ENCODE data around the gene ITGA11. TPM values are rescaled to one million over a fixed set of nuclear protein-coding genes. Genes with fewer than 3 reads are reported as not detected.

ITGA11 gene
- polyA plus RNA-seq, 1 of the 3 experiments (the other 2 are of a cell fraction): 0.49 TPM

DNA sequence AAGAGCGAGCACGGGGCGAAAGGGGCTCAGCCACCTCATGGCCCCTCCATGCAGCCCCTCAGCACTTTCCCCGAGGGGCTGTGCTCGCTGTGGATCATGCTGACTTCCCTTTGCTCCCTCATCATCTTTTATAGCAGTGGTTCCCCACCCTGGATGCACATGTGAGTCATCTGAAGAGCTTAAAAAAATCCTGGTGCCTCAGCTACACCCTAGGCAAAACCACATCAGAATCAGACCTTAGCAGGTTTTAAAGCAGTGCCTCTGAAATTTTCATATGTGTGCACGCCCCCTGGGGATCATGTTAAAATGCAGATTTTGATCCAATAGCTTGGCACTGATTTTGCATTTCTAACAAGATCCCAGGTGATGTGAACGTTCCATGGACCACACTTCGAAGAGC, 103.5 kb downstream of the ITGA11 start:
- Histone ChIP-seq H3K27ac (ENCODE audit: low read depth in 2 of 2, low read length in 1 of 2) (no peak overlapping the region), H3K4me1 (ENCODE audit: control insufficient read depth in 1 of 2, insufficient read depth in 2 of 2, low read depth in 1 of 2, low read length in 1 of 2) (no peaks in the 10 kb centered on the region), H3K4me2 (no peak overlapping the region), H3K9me2 (no peaks in the 10 kb centered on the region), H3K36me3 (replicated peaks in 1 of 2; ENCODE audit: control insufficient read depth in 1 of 2, insufficient read depth in 2 of 2, low read length in 1 of 2) (no peaks in the 10 kb centered on the region), H3K9me3 (no peaks in the 10 kb centered on the region), H3K9ac (no peak overlapping the region), H3F3A (replicated peaks; ENCODE audit: insufficient read depth) (no peaks in the 10 kb centered on the region), H3K27me3 (ENCODE audit: insufficient read depth) (no peaks in the 10 kb centered on the region), H3K79me2 (ENCODE audit: insufficient read depth) (no peaks in the 10 kb centered on the region), H4K20me1 (ENCODE audit: insufficient read depth) (no peaks in the 10 kb centered on the region), H3K4me3 (ENCODE audit: low read depth in 2 of 2, low read length in 1 of 2) (no peak overlapping the region), H2AFZ (ENCODE audit: low read depth) (no peak overlapping the region)
- ChIA-PET POLR2A (no interaction called here), CTCF (interaction anchor here (1.3 to 2.7 kb wide), 2 partner anchors 22 to 222 kb away, joined by 3 to 10 read pairs; no protein-coding TSS in a partner anchor)
- WGBS (ENCODE audit: low lambda C conversion rate): 67% methylated on average over 8 of the region's 8 CpGs
- TF ChIP-seq, protein P1, sequence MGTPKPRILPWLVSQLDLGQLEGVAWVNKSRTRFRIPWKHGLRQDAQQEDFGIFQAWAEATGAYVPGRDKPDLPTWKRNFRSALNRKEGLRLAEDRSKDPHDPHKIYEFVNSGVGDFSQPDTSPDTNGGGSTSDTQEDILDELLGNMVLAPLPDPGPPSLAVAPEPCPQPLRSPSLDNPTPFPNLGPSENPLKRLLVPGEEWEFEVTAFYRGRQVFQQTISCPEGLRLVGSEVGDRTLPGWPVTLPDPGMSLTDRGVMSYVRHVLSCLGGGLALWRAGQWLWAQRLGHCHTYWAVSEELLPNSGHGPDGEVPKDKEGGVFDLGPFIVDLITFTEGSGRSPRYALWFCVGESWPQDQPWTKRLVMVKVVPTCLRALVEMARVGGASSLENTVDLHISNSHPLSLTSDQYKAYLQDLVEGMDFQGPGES (IDR thresholded peaks at IDR 0.05; ENCODE audit: low read depth, low read length): no peak
- TF ChIP-seq GATA2 (CRISPR knock-in tag; IDR thresholded peaks at IDR 0.05) (no peak), SIN3A (IDR thresholded peaks at IDR 0.05; ENCODE audit: borderline replicate concordance, low read depth, low read length) (no peak), RFX5 (IDR thresholded peaks at IDR 0.05; ENCODE audit: low read length) (no peak), EZH2phosphoT487 (IDR thresholded peaks at IDR 0.05; ENCODE audit: borderline replicate concordance, low read depth) (no peak), TAF1 (IDR thresholded peaks at IDR 0.05; ENCODE audit: borderline replicate concordance, low read depth, low read length) (no peak), MEF2A (IDR thresholded peaks at IDR 0.05; ENCODE audit: borderline replicate concordance, low read depth) (no peak), NRF1 (IDR thresholded peaks at IDR 0.05; ENCODE audit: low read depth, low read length) (no peak), USF2 (IDR thresholded peaks at IDR 0.05; ENCODE audit: borderline replicate concordance, low read depth, low read length) (no peak), RCOR1 (IDR thresholded peaks at IDR 0.05; ENCODE audit: low read length) (no peak), ELF1 (IDR thresholded peaks at IDR 0.05) (no peak), RXRA (IDR thresholded peaks at IDR 0.05; ENCODE audit: borderline replicate concordance, low read depth) (no peak), CHD2 (IDR thresholded peaks at IDR 0.05; ENCODE audit: low read length, partially characterized antibody) (no peak), FOXM1 (IDR thresholded peaks at IDR 0.05; ENCODE audit: low read depth) (no peak)
- TF ChIP-seq, protein P2, sequence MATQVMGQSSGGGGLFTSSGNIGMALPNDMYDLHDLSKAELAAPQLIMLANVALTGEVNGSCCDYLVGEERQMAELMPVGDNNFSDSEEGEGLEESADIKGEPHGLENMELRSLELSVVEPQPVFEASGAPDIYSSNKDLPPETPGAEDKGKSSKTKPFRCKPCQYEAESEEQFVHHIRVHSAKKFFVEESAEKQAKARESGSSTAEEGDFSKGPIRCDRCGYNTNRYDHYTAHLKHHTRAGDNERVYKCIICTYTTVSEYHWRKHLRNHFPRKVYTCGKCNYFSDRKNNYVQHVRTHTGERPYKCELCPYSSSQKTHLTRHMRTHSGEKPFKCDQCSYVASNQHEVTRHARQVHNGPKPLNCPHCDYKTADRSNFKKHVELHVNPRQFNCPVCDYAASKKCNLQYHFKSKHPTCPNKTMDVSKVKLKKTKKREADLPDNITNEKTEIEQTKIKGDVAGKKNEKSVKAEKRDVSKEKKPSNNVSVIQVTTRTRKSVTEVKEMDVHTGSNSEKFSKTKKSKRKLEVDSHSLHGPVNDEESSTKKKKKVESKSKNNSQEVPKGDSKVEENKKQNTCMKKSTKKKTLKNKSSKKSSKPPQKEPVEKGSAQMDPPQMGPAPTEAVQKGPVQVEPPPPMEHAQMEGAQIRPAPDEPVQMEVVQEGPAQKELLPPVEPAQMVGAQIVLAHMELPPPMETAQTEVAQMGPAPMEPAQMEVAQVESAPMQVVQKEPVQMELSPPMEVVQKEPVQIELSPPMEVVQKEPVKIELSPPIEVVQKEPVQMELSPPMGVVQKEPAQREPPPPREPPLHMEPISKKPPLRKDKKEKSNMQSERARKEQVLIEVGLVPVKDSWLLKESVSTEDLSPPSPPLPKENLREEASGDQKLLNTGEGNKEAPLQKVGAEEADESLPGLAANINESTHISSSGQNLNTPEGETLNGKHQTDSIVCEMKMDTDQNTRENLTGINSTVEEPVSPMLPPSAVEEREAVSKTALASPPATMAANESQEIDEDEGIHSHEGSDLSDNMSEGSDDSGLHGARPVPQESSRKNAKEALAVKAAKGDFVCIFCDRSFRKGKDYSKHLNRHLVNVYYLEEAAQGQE (IDR thresholded peaks at IDR 0.05; ENCODE audit: low read depth, low read length): no peak
- TF ChIP-seq, protein P3, sequence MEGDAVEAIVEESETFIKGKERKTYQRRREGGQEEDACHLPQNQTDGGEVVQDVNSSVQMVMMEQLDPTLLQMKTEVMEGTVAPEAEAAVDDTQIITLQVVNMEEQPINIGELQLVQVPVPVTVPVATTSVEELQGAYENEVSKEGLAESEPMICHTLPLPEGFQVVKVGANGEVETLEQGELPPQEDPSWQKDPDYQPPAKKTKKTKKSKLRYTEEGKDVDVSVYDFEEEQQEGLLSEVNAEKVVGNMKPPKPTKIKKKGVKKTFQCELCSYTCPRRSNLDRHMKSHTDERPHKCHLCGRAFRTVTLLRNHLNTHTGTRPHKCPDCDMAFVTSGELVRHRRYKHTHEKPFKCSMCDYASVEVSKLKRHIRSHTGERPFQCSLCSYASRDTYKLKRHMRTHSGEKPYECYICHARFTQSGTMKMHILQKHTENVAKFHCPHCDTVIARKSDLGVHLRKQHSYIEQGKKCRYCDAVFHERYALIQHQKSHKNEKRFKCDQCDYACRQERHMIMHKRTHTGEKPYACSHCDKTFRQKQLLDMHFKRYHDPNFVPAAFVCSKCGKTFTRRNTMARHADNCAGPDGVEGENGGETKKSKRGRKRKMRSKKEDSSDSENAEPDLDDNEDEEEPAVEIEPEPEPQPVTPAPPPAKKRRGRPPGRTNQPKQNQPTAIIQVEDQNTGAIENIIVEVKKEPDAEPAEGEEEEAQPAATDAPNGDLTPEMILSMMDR (IDR thresholded peaks at IDR 0.05): no peak
- TF ChIP-seq, protein P4, sequence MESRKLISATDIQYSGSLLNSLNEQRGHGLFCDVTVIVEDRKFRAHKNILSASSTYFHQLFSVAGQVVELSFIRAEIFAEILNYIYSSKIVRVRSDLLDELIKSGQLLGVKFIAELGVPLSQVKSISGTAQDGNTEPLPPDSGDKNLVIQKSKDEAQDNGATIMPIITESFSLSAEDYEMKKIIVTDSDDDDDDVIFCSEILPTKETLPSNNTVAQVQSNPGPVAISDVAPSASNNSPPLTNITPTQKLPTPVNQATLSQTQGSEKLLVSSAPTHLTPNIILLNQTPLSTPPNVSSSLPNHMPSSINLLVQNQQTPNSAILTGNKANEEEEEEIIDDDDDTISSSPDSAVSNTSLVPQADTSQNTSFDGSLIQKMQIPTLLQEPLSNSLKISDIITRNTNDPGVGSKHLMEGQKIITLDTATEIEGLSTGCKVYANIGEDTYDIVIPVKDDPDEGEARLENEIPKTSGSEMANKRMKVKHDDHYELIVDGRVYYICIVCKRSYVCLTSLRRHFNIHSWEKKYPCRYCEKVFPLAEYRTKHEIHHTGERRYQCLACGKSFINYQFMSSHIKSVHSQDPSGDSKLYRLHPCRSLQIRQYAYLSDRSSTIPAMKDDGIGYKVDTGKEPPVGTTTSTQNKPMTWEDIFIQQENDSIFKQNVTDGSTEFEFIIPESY (IDR thresholded peaks at IDR 0.05; ENCODE audit: borderline replicate concordance, low read depth): no peak
- DNase-seq: no peak

Measured in SK-N-SH (cell line).